GF-D8 (cell line): ENCODE measurements around the gene BANK1.

ENCODE experiments used
- DNase-seq: peaks from one replicate; lab custom pipeline; 2025; lab: John Stamatoyannopoulos, UW

Gene BANK1

GRCh38 chr4:102036619-102037376 is 246.3 kb downstream of the BANK1 start:
- no peak for DNase-seq

GRCh38 chr4:102037566-102037965 is 247.0 kb downstream of the BANK1 start:
- no peak for DNase-seq

- DNase-seq, result no peak
These were observed 252.6 kb downstream of the BANK1 start for GRCh38 chr4:102042871-102043802.

GRCh38 chr4:102047616-102048015 is 257.1 kb downstream of the BANK1 start:
- no peak for DNase-seq

GRCh38 chr4:102055805-102056204 is 265.3 kb downstream of the BANK1 start:
- DNase-seq, result no peak

- no peak for DNase-seq
These were observed 266.6 kb downstream of the BANK1 start for GRCh38 chr4:102057122-102057521.

- no peak for DNase-seq
These were observed 270.6 kb downstream of the BANK1 start for GRCh38 chr4:102061133-102061532.

- no peak for DNase-seq
These were observed 274.4 kb downstream of the BANK1 start for GRCh38 chr4:102064747-102065442.

GRCh38 chr4:102076622-102077021 is 286.1 kb downstream of the BANK1 start:
- no peak for DNase-seq

GRCh38 chr4:102080184-102080583 is 289.7 kb downstream of the BANK1 start:
- DNase-seq, result no peak

GRCh38 chr4:102089850-102090621 is 299.5 kb downstream of the BANK1 start:
- DNase-seq, result no peak

GRCh38 chr4:102091656-102092055 is 301.1 kb downstream of the BANK1 start:
- no peak for DNase-seq

GRCh38 chr4:102094481-102094880 is 304.0 kb downstream of the BANK1 start:
- no peak for DNase-seq

- no peak for DNase-seq
These were observed 312.8 kb downstream of the BANK1 start for GRCh38 chr4:102103368-102103767.

- no peak for DNase-seq
These were observed 313.7 kb downstream of the BANK1 start for GRCh38 chr4:102104278-102104677.

GRCh38 chr4:102105983-102106382 is 315.5 kb downstream of the BANK1 start:
- DNase-seq, result no peak

- DNase-seq, result no peak
These were observed 323.6 kb downstream of the BANK1 start for GRCh38 chr4:102114118-102114630.

GRCh38 chr4:102116121-102116520 is 325.6 kb downstream of the BANK1 start:
- no peak for DNase-seq

GRCh38 chr4:102120846-102121245 is 330.3 kb downstream of the BANK1 start:
- no peak for DNase-seq
